Activated CD4-positive, CD25-positive, alpha-beta regulatory T cell treated with anti-CD3 and anti-CD28 coated beads, Interleukin-2, amount 50 U/mL, for 16 hours (primary cell): ENCODE measurements around the gene LRRC37A3.
"Not testable (repeated sequence)": the region's sequence is repeated elsewhere in the genome, so short reads cannot be mapped to it uniquely, and the experiment has no call there.

Source experiments
- DNase-seq: peaks from one replicate; pipeline ENCODE4 v3.0.0-alpha.2; 2020; ENCODE audit warnings: low read depth, low spot score

The LRRC37A3 gene

GRCh38 chr17:64919289-64920025 is at the start of gene LRRC37A3:
TSS of gene LRRC37A3 (minus strand) at chr17:64919478. CDS start at chr17:64897257, 22,221 bp downstream.
- peak; percentile 99 for DNase-seq

- DNase-seq = peak; percentile 55
Measured at GRCh38 chr17:64965873-64966287, 46.6 kb upstream of the LRRC37A3 start.

GRCh38 chr17:64965256-64965872 is 46.1 kb upstream of the LRRC37A3 start:
- not testable (repeated sequence) for DNase-seq

- no peak for DNase-seq
Measured at GRCh38 chr17:64964796-64965195, 45.5 kb upstream of the LRRC37A3 start.

- DNase-seq = not testable (repeated sequence)
Measured at GRCh38 chr17:64963814-64964213, 44.5 kb upstream of the LRRC37A3 start.

- peak; percentile 32 for DNase-seq
Measured at GRCh38 chr17:64961563-64962378, 42.5 kb upstream of the LRRC37A3 start.

- no peak for DNase-seq
Measured at GRCh38 chr17:64951877-64952276, 32.6 kb upstream of the LRRC37A3 start.

GRCh38 chr17:64950871-64951270 is 31.6 kb upstream of the LRRC37A3 start:
- DNase-seq = no peak

GRCh38 chr17:64947152-64947551 is 27.9 kb upstream of the LRRC37A3 start:
- no peak for DNase-seq

GRCh38 chr17:64941761-64942160 is 22.5 kb upstream of the LRRC37A3 start:
- no peak for DNase-seq

GRCh38 chr17:64941045-64941444 is 21.8 kb upstream of the LRRC37A3 start:
- DNase-seq = no peak

- DNase-seq = no peak
Measured at GRCh38 chr17:64940055-64940454, 20.8 kb upstream of the LRRC37A3 start.

GRCh38 chr17:64938925-64939474 is 19.7 kb upstream of the LRRC37A3 start:
- no peak for DNase-seq

GRCh38 chr17:64938290-64938689 is 19.0 kb upstream of the LRRC37A3 start:
- no peak for DNase-seq

- DNase-seq = no peak
Measured at GRCh38 chr17:64936117-64936516, 16.8 kb upstream of the LRRC37A3 start.

GRCh38 chr17:64934284-64934778 is 15.1 kb upstream of the LRRC37A3 start:
- DNase-seq = not testable (repeated sequence)

GRCh38 chr17:64932850-64933249 is 13.6 kb upstream of the LRRC37A3 start:
- DNase-seq = not testable (repeated sequence)

GRCh38 chr17:64930374-64930773 is 11.1 kb upstream of the LRRC37A3 start:
- DNase-seq = not testable (repeated sequence)

- DNase-seq = peak; percentile 18
Measured at GRCh38 chr17:64929419-64930209, 10.3 kb upstream of the LRRC37A3 start.

- not testable (repeated sequence) for DNase-seq
Measured at GRCh38 chr17:64928701-64929100, 9.4 kb upstream of the LRRC37A3 start.

GRCh38 chr17:64927444-64927843 is 8.2 kb upstream of the LRRC37A3 start:
- peak; percentile 43 for DNase-seq
